ENCODE data around the gene LILRB2. TPM values are rescaled to one million over a fixed set of nuclear protein-coding genes. Genes with fewer than 3 reads are reported as not detected.

The LILRB2 gene
- total RNA-seq, 5 donors from 2014 or later (not counting 1 experiment from before 2014, with no cell fraction given): 0.46 to 0.53 TPM; not detected in 3

GRCh38 chr19:54316746-54317107 lies 35.8 kb upstream of the LILRB2 start:
- Histone ChIP-seq H3K4me3 (ENCODE audit: control insufficient read depth in 1 of 2, extremely low read depth in 1 of 2, low read length in 1 of 2) (no peak overlapping the region), H3K9me3 (no peaks in the 10 kb centered on the region), H3K36me3 (ENCODE audit: control insufficient read depth in 2 of 2, extremely low read depth in 1 of 2, insufficient read depth in 1 of 2, low read length in 1 of 2) (no peaks in the 10 kb centered on the region), H3K4me1 (ENCODE audit: control insufficient read depth in 1 of 2, extremely low read depth in 1 of 2, insufficient read depth in 2 of 2, low read length in 2 of 2) (peaks cover 0 to 5% of the 10 kb centered on the region in 2 experiments), H3K27ac (ENCODE audit: low read length) (no peak overlapping the region), H3K27me3 (replicated peaks in 1 of 2; ENCODE audit: control insufficient read depth in 2 of 2, extremely low read depth in 1 of 2, insufficient read depth in 2 of 2, low read length in 1 of 2) (peaks cover 0 to 48% of the 10 kb centered on the region in 2 experiments)
- peak in 1 of 35 experiments; percentile 21 for DNase-seq
- Mint-ChIP-seq H3K4me3 (no peak overlapping the region), H3K36me3 (no peaks in the 10 kb centered on the region), H3K27ac (no peak overlapping the region), H3K4me1 (peaks cover 0 to 2% (median 0%) of the 10 kb centered on the region in 3 donors), H3K9me3 (no peaks in the 10 kb centered on the region), H3K27me3 (peaks cover 29 to 38% of the 10 kb centered on the region in 2 donors)
- WGBS (ENCODE audit: insufficient coverage): 44% methylated on average over 9 of the region's 11 CpGs
- ChIA-PET POLR2A (no interaction called here), CTCF (no interaction called here)
- ATAC-seq (replicated peaks in 1 of 4): no peak

- no peaks in the 10 kb centered on the region for H3K9me3 ChIP-seq
- no peak for DNase-seq
- H3K27ac ChIP-seq (ENCODE audit: low read length): no peak overlapping the region
- ChIA-PET CTCF (no interaction called here), POLR2A (no interaction called here)
- H3K36me3 Mint-ChIP-seq: no peaks in the 10 kb centered on the region
- H3K4me3 ChIP-seq (ENCODE audit: control insufficient read depth in 1 of 2, extremely low read depth in 1 of 2, low read length in 1 of 2): no peak overlapping the region
- H3K27me3 Mint-ChIP-seq: peaks cover 28 to 42% of the 10 kb centered on the region in 2 donors
- no peaks in the 10 kb centered on the region for H3K36me3 ChIP-seq (ENCODE audit: control insufficient read depth in 2 of 2, extremely low read depth in 1 of 2, insufficient read depth in 1 of 2, low read length in 1 of 2)
- peaks cover 0 to 2% (median 0%) of the 10 kb centered on the region in 3 donors for H3K4me1 Mint-ChIP-seq
- no peaks in the 10 kb centered on the region for H3K9me3 Mint-ChIP-seq
- no peak overlapping the region for H3K4me3 Mint-ChIP-seq
- peaks cover 0 to 5% of the 10 kb centered on the region in 2 experiments for H3K4me1 ChIP-seq (ENCODE audit: control insufficient read depth in 1 of 2, extremely low read depth in 1 of 2, insufficient read depth in 2 of 2, low read length in 2 of 2)
- no peak for ATAC-seq (replicated peaks in 1 of 4)
- peaks cover 0 to 55% of the 10 kb centered on the region in 2 experiments for H3K27me3 ChIP-seq (replicated peaks in 1 of 2; ENCODE audit: control insufficient read depth in 2 of 2, extremely low read depth in 1 of 2, insufficient read depth in 2 of 2, low read length in 1 of 2)
- WGBS (ENCODE audit: insufficient coverage): 100% methylated on average over 1 of the region's 10 CpGs
- no peak overlapping the region for H3K27ac Mint-ChIP-seq
Measured at GRCh38 chr19:54315956-54316355, 35.0 kb upstream of the LILRB2 start.

DNA sequence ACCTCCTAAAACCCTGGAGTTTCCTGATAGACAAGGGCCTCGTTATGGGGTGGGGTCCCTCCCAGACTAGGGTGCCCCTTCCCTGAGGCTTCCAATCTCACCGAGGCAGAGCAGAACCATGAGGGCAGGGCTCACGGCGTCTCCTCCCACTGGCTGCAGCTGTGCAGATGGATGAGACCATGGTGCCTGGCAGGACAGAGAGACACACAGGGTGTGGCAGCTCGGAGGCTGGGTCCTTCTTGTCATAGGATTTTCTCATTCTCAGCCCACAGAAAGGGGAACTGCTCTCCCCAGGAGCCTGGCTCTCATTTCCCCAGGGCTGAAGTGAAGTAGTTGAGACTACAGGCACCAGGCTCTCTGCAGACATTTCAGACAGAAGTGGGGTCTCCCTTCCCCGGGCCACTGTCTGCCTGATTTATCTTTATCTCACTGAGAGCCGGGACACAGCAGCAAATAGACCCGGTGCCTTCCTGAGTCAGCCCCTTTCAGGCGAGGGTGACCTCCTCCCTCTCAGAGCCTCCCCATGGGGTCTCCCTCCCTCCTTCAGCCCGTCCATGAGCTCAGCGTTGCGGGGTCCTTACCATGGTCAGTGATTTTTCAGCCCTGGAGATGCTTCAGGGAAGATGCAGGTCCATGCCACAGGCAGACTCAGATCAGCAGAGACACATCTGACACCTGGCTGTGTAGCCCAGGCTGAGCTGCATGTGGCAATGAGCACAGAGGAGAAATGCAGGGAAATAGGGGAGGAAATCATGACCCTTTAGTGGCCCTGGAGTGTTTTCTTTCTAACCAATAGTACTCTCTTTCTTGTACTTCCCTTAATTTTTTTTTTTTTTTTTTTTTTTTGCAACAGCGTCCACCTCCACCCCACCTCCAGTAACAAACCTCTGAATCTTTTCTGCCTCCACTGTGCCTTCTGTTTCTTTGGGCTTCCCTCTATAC lies 31.8 kb upstream of the LILRB2 start, which contains the start of gene LILRA5:
TSS of gene LILRA5 (minus strand) at position 731 of the 942 bp plus-strand sequence. CDS start at position 584, 147 bp downstream.
- peak in 1 of 35 experiments; percentile 42 for DNase-seq
- peaks cover 27 to 51% of the 10 kb centered on the region in 2 donors for H3K27me3 Mint-ChIP-seq
- Histone ChIP-seq H3K4me3 (ENCODE audit: control insufficient read depth in 1 of 2, extremely low read depth in 1 of 2, low read length in 1 of 2) (no peak within 1 kb of the TSS), H3K27ac (ENCODE audit: low read length) (no peak within 1 kb of the TSS), H3K4me1 (ENCODE audit: control insufficient read depth in 1 of 2, extremely low read depth in 1 of 2, insufficient read depth in 2 of 2, low read length in 2 of 2) (peaks cover 0 to 5% of the 10 kb centered on the region in 2 experiments), H3K36me3 (ENCODE audit: control insufficient read depth in 2 of 2, extremely low read depth in 1 of 2, insufficient read depth in 1 of 2, low read length in 1 of 2) (no peaks in the 10 kb centered on the region), H3K9me3 (no peaks in the 10 kb centered on the region), H3K27me3 (replicated peaks in 1 of 2; ENCODE audit: control insufficient read depth in 2 of 2, extremely low read depth in 1 of 2, insufficient read depth in 2 of 2, low read length in 1 of 2) (peaks cover 0 to 56% of the 10 kb centered on the region in 2 experiments)
- ATAC-seq (replicated peaks in 1 of 4): no peak
- no peaks in the 10 kb centered on the region for H3K9me3 Mint-ChIP-seq
- H3K36me3 Mint-ChIP-seq: no peaks in the 10 kb centered on the region
- H3K4me1 Mint-ChIP-seq: peaks cover 0 to 2% (median 0%) of the 10 kb centered on the region in 3 donors
- POLR2A ChIA-PET: no interaction called here
- CTCF ChIA-PET: no interaction called here
- H3K27ac Mint-ChIP-seq: no peak within 1 kb of the TSS
- WGBS (ENCODE audit: insufficient coverage): 16% methylated on average over 11 of the region's 13 CpGs
- no peak within 1 kb of the TSS for H3K4me3 Mint-ChIP-seq

GRCh38 chr19:54312011-54312410 lies 31.1 kb upstream of the LILRB2 start:
- peaks cover 0 to 2% (median 0%) of the 10 kb centered on the region in 3 donors for H3K4me1 Mint-ChIP-seq
- Histone ChIP-seq H3K4me1 (ENCODE audit: control insufficient read depth in 1 of 2, extremely low read depth in 1 of 2, insufficient read depth in 2 of 2, low read length in 2 of 2) (peaks cover 0 to 5% of the 10 kb centered on the region in 2 experiments), H3K27ac (ENCODE audit: low read length) (no peak overlapping the region), H3K4me3 (ENCODE audit: control insufficient read depth in 1 of 2, extremely low read depth in 1 of 2, low read length in 1 of 2) (no peak overlapping the region), H3K9me3 (no peaks in the 10 kb centered on the region), H3K36me3 (ENCODE audit: control insufficient read depth in 2 of 2, extremely low read depth in 1 of 2, insufficient read depth in 1 of 2, low read length in 1 of 2) (no peaks in the 10 kb centered on the region), H3K27me3 (replicated peaks in 1 of 2; ENCODE audit: control insufficient read depth in 2 of 2, extremely low read depth in 1 of 2, insufficient read depth in 2 of 2, low read length in 1 of 2) (peaks cover 0 to 56% of the 10 kb centered on the region in 2 experiments)
- H3K9me3 Mint-ChIP-seq: no peaks in the 10 kb centered on the region
- ATAC-seq (replicated peaks in 1 of 4) (no peak), DNase-seq (no peak)
- POLR2A ChIA-PET: no interaction called here
- no peaks in the 10 kb centered on the region for H3K36me3 Mint-ChIP-seq
- WGBS (ENCODE audit: insufficient coverage): 77% methylated on average over 4 of the region's 6 CpGs
- CTCF ChIA-PET: interaction anchor here in 1 of 2 donors (0.6 kb wide), 1 partner anchor 311 kb away, joined by 3 read pairs; no protein-coding TSS in a partner anchor
- no peak overlapping the region for H3K4me3 Mint-ChIP-seq
- H3K27me3 Mint-ChIP-seq: peaks cover 27 to 47% of the 10 kb centered on the region in 2 donors
- H3K27ac Mint-ChIP-seq: no peak overlapping the region

DNA sequence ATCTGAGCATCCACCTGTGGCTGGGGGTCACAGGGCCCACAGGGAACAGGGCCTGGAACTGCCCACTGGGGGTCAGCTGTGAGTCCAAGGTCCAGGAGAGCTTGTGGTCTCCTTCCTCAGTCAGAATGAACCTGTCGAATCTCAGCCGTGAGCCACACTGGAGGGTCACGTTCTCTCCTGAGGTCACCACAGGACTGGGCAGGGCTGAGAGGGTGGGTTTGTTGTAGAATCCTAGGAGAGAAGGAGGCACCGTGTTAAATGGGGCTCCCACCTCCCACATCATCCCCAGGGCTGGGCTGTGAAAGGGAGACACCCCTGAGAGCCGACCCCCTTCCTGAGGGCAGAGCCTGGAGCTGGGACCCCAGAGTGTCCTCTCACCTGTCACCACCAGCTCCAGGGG lies 30.6 kb upstream of the LILRB2 start:
- CTCF ChIA-PET: interaction anchor here in 1 of 2 donors (0.6 kb wide), 1 partner anchor 311 kb away, joined by 3 read pairs; no protein-coding TSS in a partner anchor
- Histone ChIP-seq H3K4me3 (ENCODE audit: control insufficient read depth in 1 of 2, extremely low read depth in 1 of 2, low read length in 1 of 2) (no peak overlapping the region), H3K27ac (ENCODE audit: low read length) (no peak overlapping the region), H3K27me3 (replicated peaks in 1 of 2; ENCODE audit: control insufficient read depth in 2 of 2, extremely low read depth in 1 of 2, insufficient read depth in 2 of 2, low read length in 1 of 2) (peaks cover 0 to 56% of the 10 kb centered on the region in 2 experiments), H3K4me1 (ENCODE audit: control insufficient read depth in 1 of 2, extremely low read depth in 1 of 2, insufficient read depth in 2 of 2, low read length in 2 of 2) (no peaks in the 10 kb centered on the region), H3K36me3 (ENCODE audit: control insufficient read depth in 2 of 2, extremely low read depth in 1 of 2, insufficient read depth in 1 of 2, low read length in 1 of 2) (no peaks in the 10 kb centered on the region), H3K9me3 (no peaks in the 10 kb centered on the region)
- Mint-ChIP-seq H3K27me3 (peaks cover 27 to 44% of the 10 kb centered on the region in 2 donors), H3K4me3 (no peak overlapping the region), H3K9me3 (no peaks in the 10 kb centered on the region), H3K36me3 (no peaks in the 10 kb centered on the region), H3K27ac (peak overlapping the region in 1 of 2 donors; percentile 21), H3K4me1 (no peaks in the 10 kb centered on the region)
- WGBS (ENCODE audit: insufficient coverage): no CpG with 5 or more reads among the region's 5 CpGs
- POLR2A ChIA-PET: no interaction called here
- DNase-seq: no peak
- ATAC-seq (replicated peaks in 1 of 4): no peak

DNA sequence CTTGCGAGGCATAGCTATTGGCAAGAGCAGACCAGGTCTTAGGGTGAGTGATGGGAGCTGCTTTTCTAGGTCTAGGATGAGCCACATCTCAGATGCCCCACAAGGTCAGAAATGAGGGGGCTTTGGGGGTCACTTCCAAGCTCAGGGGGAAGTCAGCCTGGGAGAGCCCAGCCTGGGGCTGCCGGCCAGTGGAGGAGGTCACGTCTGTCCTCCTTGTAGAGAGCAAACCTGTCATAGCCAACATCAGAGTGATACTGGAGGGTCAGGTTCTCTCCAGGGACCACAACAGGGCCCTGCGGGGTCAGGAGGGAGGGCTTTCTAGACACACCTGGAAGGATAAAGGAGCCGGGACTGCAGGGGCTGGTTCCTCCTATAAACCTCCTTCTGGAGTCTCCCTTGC lies 29.6 kb upstream of the LILRB2 start:
- H3K4me1 ChIP-seq (ENCODE audit: control insufficient read depth in 1 of 2, extremely low read depth in 1 of 2, insufficient read depth in 2 of 2, low read length in 2 of 2): peaks cover 0 to under 1% of the 10 kb centered on the region in 2 experiments
- H3K27me3 ChIP-seq (replicated peaks in 1 of 2; ENCODE audit: control insufficient read depth in 2 of 2, extremely low read depth in 1 of 2, insufficient read depth in 2 of 2, low read length in 1 of 2): peaks cover 0 to 59% of the 10 kb centered on the region in 2 experiments
- Mint-ChIP-seq H3K27ac (no peak overlapping the region), H3K27me3 (peaks cover 20 to 40% of the 10 kb centered on the region in 2 donors), H3K36me3 (no peaks in the 10 kb centered on the region), H3K4me3 (no peak overlapping the region), H3K9me3 (no peaks in the 10 kb centered on the region), H3K4me1 (peaks cover 0 to 4% (median 0%) of the 10 kb centered on the region in 3 donors)
- H3K36me3 ChIP-seq (ENCODE audit: control insufficient read depth in 2 of 2, extremely low read depth in 1 of 2, insufficient read depth in 1 of 2, low read length in 1 of 2): no peaks in the 10 kb centered on the region
- ChIA-PET POLR2A (no interaction called here), CTCF (no interaction called here)
- DNase-seq: no peak
- no peak overlapping the region for H3K27ac ChIP-seq (ENCODE audit: low read length)
- no peaks in the 10 kb centered on the region for H3K9me3 ChIP-seq
- no peak for ATAC-seq (replicated peaks in 1 of 4)
- WGBS (ENCODE audit: insufficient coverage): no CpG with 5 or more reads among the region's 5 CpGs
- no peak overlapping the region for H3K4me3 ChIP-seq (ENCODE audit: control insufficient read depth in 1 of 2, extremely low read depth in 1 of 2, low read length in 1 of 2)
